Natural killer cell (primary cell): ENCODE results near the gene ZNF592. TPM values are rescaled to one million over a fixed set of nuclear protein-coding genes. Genes with fewer than 3 reads are reported as not detected.
A peak's percentile ranks its signal among the peaks of the same experiment; 100 is the strongest.

Experiments
- ATAC-seq, 3 donors: fragments of 150-1000 bp in 2 of 3; fragments of 200-7000 bp in 1 of 3; cut with Tn5 transposase; 1 replicate in 1 of 3; 2 replicates in 2 of 3; pipeline ENCODE4 v1.10.0; 2021; ENCODE audit warnings: mild to moderate bottlenecking in 2 of 3, moderate library complexity in 2 of 3
- DNase-seq, 2 donors: peaks; one replicate each; pipeline versions ENCODE4 v3.0.0 to v3.0.0-alpha.2; 2013 to 2021; ENCODE audit warnings: mixed read lengths in 1 of 2
- H3K27ac ChIP-seq: one replicate; pipeline ENCODE4 v1.5.1; 2013; ENCODE audit warnings: mild to moderate bottlenecking, low read length
- H3K27me3 ChIP-seq: one replicate; pipeline ENCODE4 v1.6.1; 2013; ENCODE audit warnings: low read length; ENCODE audit not compliant: control insufficient read depth, insufficient read depth
- H3K36me3 ChIP-seq: one replicate; pipeline ENCODE4 v1.6.1; 2013; ENCODE audit warnings: low read length; ENCODE audit not compliant: control insufficient read depth, insufficient read depth
- H3K4me1 ChIP-seq: one replicate; pipeline ENCODE4 v1.6.1; 2013; ENCODE audit warnings: low read length; ENCODE audit not compliant: control insufficient read depth, insufficient read depth
- H3K4me3 ChIP-seq: one replicate; pipeline ENCODE4 v1.5.1; 2013; ENCODE audit warnings: low read length
- H3K9me3 ChIP-seq: one replicate; pipeline ENCODE4 v1.6.1; 2013; ENCODE audit warnings: low read length; ENCODE audit not compliant: control insufficient read depth, insufficient read depth
- H3K27ac Mint-ChIP-seq, 2 donors: one replicate each; pipeline ENCODE4 v1.8.0; 2022; ENCODE audit warnings: mild to moderate bottlenecking in 2 of 2, mixed read lengths in 2 of 2, moderate library complexity in 1 of 2
- H3K27me3 Mint-ChIP-seq, 2 donors: one replicate each; pipeline ENCODE4 v1.8.0; 2022; ENCODE audit warnings: low read depth in 2 of 2, mixed read lengths in 2 of 2
- H3K36me3 Mint-ChIP-seq: one replicate; pipeline ENCODE4 v1.8.0; 2022; ENCODE audit warnings: mixed read lengths
- H3K4me1 Mint-ChIP-seq, 2 donors: one replicate each; pipeline ENCODE4 v1.8.0; 2022; ENCODE audit warnings: mixed read lengths in 2 of 2
- H3K4me3 Mint-ChIP-seq: one replicate; pipeline ENCODE4 v1.8.0; 2022; ENCODE audit warnings: mild to moderate bottlenecking, moderate library complexity, mixed read lengths
- H3K9me3 Mint-ChIP-seq, 2 donors: one replicate each; pipeline ENCODE4 v1.8.0; 2022; ENCODE audit warnings: mixed read lengths in 2 of 2
- WGBS: methylation state at CpG from one replicate; pipeline ENCODE4 v1.1.7; 2013; ENCODE audit warnings: missing lambda C conversion rate; ENCODE audit not compliant: insufficient coverage; 5-methylcytosine and 5-hydroxymethylcytosine counted together
- intact Hi-C: fragments of 100-400 bp; cut with micrococcal nuclease; formaldehyde crosslinking; loops from one replicate; pipeline ENCODE4 v1.14.2; 2022
- total RNA-seq, 4 donors: library from RNA; stranded (reverse); fragments of 120-200 nt in 1 of 4; gene quantifications; one replicate each; pipeline versions ENCODE4 v1.2.3 to v1.2.4, GENCODE V29; 2013 to 2022
- TF ChIP-seq, protein P1 (sequence below): fragments of 200-600 bp; IDR thresholded peaks from one replicate; pipeline ENCODE4 v1.8.0; 2022; ENCODE audit warnings: antibody characterized with exemption

The ZNF592 gene
- total RNA-seq, 3 donors from 2014 or later (not counting 1 experiment from before 2014, with no cell fraction given) = 38.0 to 43.8 (median 39.1) TPM

DNA sequence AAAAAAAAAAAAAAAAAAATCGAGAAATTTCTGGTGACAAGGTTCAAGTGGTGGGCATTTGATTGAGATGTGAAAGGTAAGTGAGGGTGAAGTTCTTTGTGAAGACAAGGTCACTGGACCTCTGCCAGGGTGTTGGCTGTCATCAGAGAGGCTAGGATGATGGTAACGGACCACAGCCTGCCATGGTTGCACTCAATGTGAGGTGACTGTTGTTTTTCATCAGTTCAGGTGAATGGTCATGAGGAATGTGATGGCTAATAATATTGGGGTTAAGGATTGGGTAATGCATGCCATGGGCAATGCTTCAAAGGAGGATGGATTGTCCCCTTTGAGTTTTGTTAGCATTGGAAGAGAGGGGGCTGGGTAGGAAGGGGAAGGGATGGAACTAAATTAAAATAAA, 64.5 kb downstream of the ZNF592 start:
- no peaks in the 10 kb centered on the region for H3K9me3 Mint-ChIP-seq
- no peak overlapping the region for H3K4me3 Mint-ChIP-seq
- peaks cover 4% of the 10 kb centered on the region for H3K27me3 ChIP-seq
- no peak overlapping the region for H3K27ac ChIP-seq
- DNase-seq (no peak), ATAC-seq (no peak)
- 100% methylated on average over 1 of the region's 2 CpGs for WGBS
- peaks cover 11% of the 10 kb centered on the region in 2 donors for H3K27me3 Mint-ChIP-seq
- TF ChIP-seq, protein P1, sequence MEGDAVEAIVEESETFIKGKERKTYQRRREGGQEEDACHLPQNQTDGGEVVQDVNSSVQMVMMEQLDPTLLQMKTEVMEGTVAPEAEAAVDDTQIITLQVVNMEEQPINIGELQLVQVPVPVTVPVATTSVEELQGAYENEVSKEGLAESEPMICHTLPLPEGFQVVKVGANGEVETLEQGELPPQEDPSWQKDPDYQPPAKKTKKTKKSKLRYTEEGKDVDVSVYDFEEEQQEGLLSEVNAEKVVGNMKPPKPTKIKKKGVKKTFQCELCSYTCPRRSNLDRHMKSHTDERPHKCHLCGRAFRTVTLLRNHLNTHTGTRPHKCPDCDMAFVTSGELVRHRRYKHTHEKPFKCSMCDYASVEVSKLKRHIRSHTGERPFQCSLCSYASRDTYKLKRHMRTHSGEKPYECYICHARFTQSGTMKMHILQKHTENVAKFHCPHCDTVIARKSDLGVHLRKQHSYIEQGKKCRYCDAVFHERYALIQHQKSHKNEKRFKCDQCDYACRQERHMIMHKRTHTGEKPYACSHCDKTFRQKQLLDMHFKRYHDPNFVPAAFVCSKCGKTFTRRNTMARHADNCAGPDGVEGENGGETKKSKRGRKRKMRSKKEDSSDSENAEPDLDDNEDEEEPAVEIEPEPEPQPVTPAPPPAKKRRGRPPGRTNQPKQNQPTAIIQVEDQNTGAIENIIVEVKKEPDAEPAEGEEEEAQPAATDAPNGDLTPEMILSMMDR = no peak
- H3K4me1 ChIP-seq = peaks cover 3% of the 10 kb centered on the region
- no peaks in the 10 kb centered on the region for H3K9me3 ChIP-seq
- H3K36me3 Mint-ChIP-seq = no peaks in the 10 kb centered on the region
- H3K4me3 ChIP-seq = no peak overlapping the region
- intact Hi-C loops = no loop called here
- no peaks in the 10 kb centered on the region for H3K36me3 ChIP-seq
- H3K4me1 Mint-ChIP-seq = peaks cover 0 to 11% of the 10 kb centered on the region in 2 donors
- no peak overlapping the region for H3K27ac Mint-ChIP-seq

DNA sequence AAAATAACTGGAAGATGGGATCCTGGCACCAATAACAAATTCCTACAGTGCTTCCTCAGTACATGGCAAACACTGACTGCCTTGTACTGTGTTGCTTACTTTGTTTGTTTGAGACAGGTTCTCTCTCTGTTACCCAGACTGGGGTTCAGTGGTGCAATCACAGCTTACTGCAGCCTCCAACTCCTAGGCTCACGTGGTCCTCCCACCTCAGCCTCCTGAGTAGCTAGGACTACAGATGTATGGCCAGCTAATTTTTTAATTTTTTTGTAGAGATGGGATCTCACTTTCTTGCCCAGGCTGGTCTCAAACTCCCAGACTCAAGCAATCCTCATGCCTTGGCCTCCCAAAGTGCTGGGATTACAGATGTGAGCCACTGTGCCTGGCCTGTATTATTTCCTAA, 65.0 kb downstream of the ZNF592 start:
- Mint-ChIP-seq H3K4me3 (no peak overlapping the region), H3K9me3 (no peaks in the 10 kb centered on the region), H3K36me3 (no peaks in the 10 kb centered on the region), H3K4me1 (peaks cover 0 to 15% of the 10 kb centered on the region in 2 donors), H3K27me3 (peaks cover 11% of the 10 kb centered on the region in 2 donors), H3K27ac (no peak overlapping the region)
- H3K9me3 ChIP-seq = no peaks in the 10 kb centered on the region
- DNase-seq = no peak
- WGBS = 100% methylated on average over 1 of the region's 1 CpG
- TF ChIP-seq, protein P1 = no peak
- no peak overlapping the region for H3K27ac ChIP-seq
- no peaks in the 10 kb centered on the region for H3K36me3 ChIP-seq
- peaks cover 7% of the 10 kb centered on the region for H3K27me3 ChIP-seq
- intact Hi-C loops = no loop called here
- no peak overlapping the region for H3K4me3 ChIP-seq
- ATAC-seq = no peak
- peaks cover 7% of the 10 kb centered on the region for H3K4me1 ChIP-seq

- Histone ChIP-seq H3K4me3 (no peak overlapping the region), H3K27me3 (peaks cover 7% of the 10 kb centered on the region), H3K27ac (no peak overlapping the region), H3K36me3 (no peaks in the 10 kb centered on the region), H3K9me3 (no peaks in the 10 kb centered on the region), H3K4me1 (peaks cover 7% of the 10 kb centered on the region)
- Mint-ChIP-seq H3K36me3 (no peaks in the 10 kb centered on the region), H3K27ac (no peak overlapping the region), H3K4me3 (no peak overlapping the region), H3K4me1 (peaks cover 0 to 15% of the 10 kb centered on the region in 2 donors), H3K9me3 (no peaks in the 10 kb centered on the region), H3K27me3 (peaks cover 11 to 13% of the 10 kb centered on the region in 2 donors)
- WGBS = no CpG with 5 or more reads among the region's 1 CpG
- no peak for DNase-seq
- TF ChIP-seq, protein P1 = no peak
- no peak for ATAC-seq
- intact Hi-C loops = no loop called here
Measured at GRCh38 chr15:84813931-84814330, 65.5 kb downstream of the ZNF592 start.

GRCh38 chr15:84814916-84815315, 66.5 kb downstream of the ZNF592 start:
- intact Hi-C loops = no loop called here

More at GRCh38 chr15:84814916-84815315, 66.5 kb downstream of the ZNF592 start:
- DNase-seq (no peak), ATAC-seq (no peak)
- 85% methylated on average over 10 of the region's 10 CpGs for WGBS
- Histone ChIP-seq H3K4me3 (no peak overlapping the region), H3K9me3 (no peaks in the 10 kb centered on the region), H3K36me3 (no peaks in the 10 kb centered on the region), H3K27me3 (peaks cover 7% of the 10 kb centered on the region), H3K27ac (no peak overlapping the region), H3K4me1 (peaks cover 7% of the 10 kb centered on the region)
- Mint-ChIP-seq H3K4me3 (no peak overlapping the region), H3K27me3 (peaks cover 11 to 14% of the 10 kb centered on the region in 2 donors), H3K9me3 (no peaks in the 10 kb centered on the region), H3K27ac (peak overlapping the region in 1 of 2 donors; percentile 20), H3K36me3 (no peaks in the 10 kb centered on the region), H3K4me1 (peaks cover 0 to 15% of the 10 kb centered on the region in 2 donors)
- TF ChIP-seq, protein P1 = no peak
